HEK293T (cell line): ENCODE data around the gene SYT11.

Experiments
- CTCF ChIA-PET: fragments of 350-600 bp; formaldehyde crosslinking; extraction: SDS; loops from one replicate; lab custom pipeline; 2021; ENCODE audit warnings: antibody characterized with exemption, inconsistent platforms; lab: Yijun Ruan, JAX
- POLR2A ChIA-PET: fragments of 350-600 bp; formaldehyde crosslinking; extraction: SDS; loops from one replicate; lab custom pipeline; 2020; ENCODE audit warnings: antibody characterized with exemption, inconsistent platforms; lab: Yijun Ruan, JAX
- DNase-seq: peaks from one replicate; pipeline ENCODE4 v3.0.0; 2012; ENCODE audit warnings: mixed read lengths; ENCODE audit errors: extremely low spot score
- ARNT ChIP-seq: fragments of 450-650 bp; IDR thresholded peaks from 2 replicates; pipeline ENCODE4 v1.6.1; 2017; ENCODE audit warnings: mild to moderate bottlenecking
- BHLHE40 ChIP-seq: fragments of 450-650 bp; IDR thresholded peaks from 2 replicates; pipeline ENCODE4 v1.6.1; 2016; ENCODE audit warnings: mild to moderate bottlenecking, moderate library complexity, borderline replicate concordance
- CTBP1 ChIP-seq: fragments of 450-650 bp; IDR thresholded peaks from 2 replicates; pipeline ENCODE4 v1.6.1; 2016; ENCODE audit warnings: borderline replicate concordance
- ELF4 ChIP-seq: fragments of 450-650 bp; IDR thresholded peaks from 2 replicates; pipeline ENCODE4 v1.6.1; 2017; ENCODE audit warnings: antibody characterized with exemption
- FOXA1 ChIP-seq: fragments of 450-650 bp; IDR thresholded peaks from 2 replicates; pipeline ENCODE4 v1.6.1; 2016; ENCODE audit warnings: mild to moderate bottlenecking
- FOXK2 ChIP-seq: fragments of 450-650 bp; IDR thresholded peaks from 2 replicates; pipeline ENCODE4 v1.6.1; 2016; ENCODE audit warnings: mild to moderate bottlenecking
- FOXM1 ChIP-seq: fragments of 450-650 bp; IDR thresholded peaks from 2 replicates; pipeline ENCODE4 v1.6.1; 2017; ENCODE audit warnings: mild to moderate bottlenecking, borderline replicate concordance
- HDGF ChIP-seq: fragments of 450-650 bp; IDR thresholded peaks from 2 replicates; pipeline ENCODE4 v1.6.1; 2017; ENCODE audit warnings: antibody characterized with exemption, borderline replicate concordance
- L3MBTL2 ChIP-seq: fragments of 450-650 bp; conservative IDR thresholded peaks from 2 replicates; pipeline ENCODE4 v1.6.1; 2016; ENCODE audit warnings: mild to moderate bottlenecking
- LEF1 ChIP-seq: fragments of 450-650 bp; IDR thresholded peaks from 2 replicates; pipeline ENCODE4 v1.6.1; 2017; ENCODE audit warnings: mild to moderate bottlenecking, borderline replicate concordance
- NFRKB ChIP-seq: fragments of 450-650 bp; IDR thresholded peaks from 2 replicates; pipeline ENCODE4 v1.6.1; 2016; ENCODE audit warnings: mild to moderate bottlenecking, moderate library complexity
- SP1 ChIP-seq: fragments of 450-650 bp; IDR thresholded peaks from 2 replicates; pipeline ENCODE4 v1.6.1; 2017
- SUZ12 ChIP-seq: fragments of 450-650 bp; IDR thresholded peaks from 2 replicates; pipeline ENCODE4 v1.6.1; 2016; ENCODE audit warnings: mild to moderate bottlenecking
- TARDBP ChIP-seq: fragments of 450-650 bp; IDR thresholded peaks from 2 replicates; pipeline ENCODE4 v1.6.1; 2016
- ZNF384 ChIP-seq: fragments of 450-650 bp; IDR thresholded peaks from 2 replicates; pipeline ENCODE4 v1.6.1; 2016
- TF ChIP-seq, protein P1 (sequence below): fragments of 450-650 bp; IDR thresholded peaks from 2 replicates; pipeline ENCODE4 v1.6.1; 2016

The SYT11 gene

DNA sequence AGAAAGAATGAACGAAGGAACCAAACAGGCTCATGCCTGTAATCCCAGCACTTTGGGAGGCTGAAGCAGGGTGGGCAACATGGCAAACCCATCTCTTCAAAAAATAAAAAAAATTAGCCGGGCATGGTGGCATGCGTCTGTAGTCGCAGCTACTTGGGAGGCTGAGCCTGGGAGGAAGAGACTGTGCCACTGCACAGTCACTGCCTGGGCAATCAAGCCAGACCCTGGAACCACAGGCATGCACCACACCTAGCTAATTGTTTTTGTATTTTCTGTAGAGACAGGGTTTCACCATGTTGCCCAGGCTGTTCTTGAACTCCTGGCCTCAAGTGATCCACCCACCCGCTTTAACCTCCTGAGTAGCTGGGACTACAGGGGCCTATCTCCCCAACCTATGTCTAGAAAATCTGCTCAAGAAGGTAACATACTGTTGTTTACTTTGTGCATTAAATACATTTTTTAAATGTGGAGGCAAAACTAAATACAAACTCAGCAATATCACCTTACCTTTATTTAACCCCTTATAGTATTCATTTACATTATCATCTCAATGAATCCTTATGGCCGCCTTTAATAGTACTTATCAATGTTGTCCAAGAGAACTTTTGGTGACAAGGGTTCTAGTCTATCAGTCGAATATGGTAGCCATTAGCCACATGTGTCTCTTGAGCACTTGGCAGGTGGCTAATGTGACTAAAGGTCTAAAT is 72.1 kb downstream of the SYT11 start:
- no peak for TF ChIP-seq FOXM1
- TF ChIP-seq BHLHE40: no peak
- TF ChIP-seq HDGF: no peak
- no peak for TF ChIP-seq L3MBTL2
- TF ChIP-seq SUZ12: no peak
- TF ChIP-seq ZNF384: no peak
- TF ChIP-seq FOXA1: no peak
- TF ChIP-seq SP1: no peak
- no peak for TF ChIP-seq ELF4
- no peak for TF ChIP-seq LEF1
- TF ChIP-seq ARNT: no peak
- no peak for TF ChIP-seq FOXK2
- no peak for TF ChIP-seq CTBP1
- TF ChIP-seq TARDBP: no peak
- TF ChIP-seq, protein P1, sequence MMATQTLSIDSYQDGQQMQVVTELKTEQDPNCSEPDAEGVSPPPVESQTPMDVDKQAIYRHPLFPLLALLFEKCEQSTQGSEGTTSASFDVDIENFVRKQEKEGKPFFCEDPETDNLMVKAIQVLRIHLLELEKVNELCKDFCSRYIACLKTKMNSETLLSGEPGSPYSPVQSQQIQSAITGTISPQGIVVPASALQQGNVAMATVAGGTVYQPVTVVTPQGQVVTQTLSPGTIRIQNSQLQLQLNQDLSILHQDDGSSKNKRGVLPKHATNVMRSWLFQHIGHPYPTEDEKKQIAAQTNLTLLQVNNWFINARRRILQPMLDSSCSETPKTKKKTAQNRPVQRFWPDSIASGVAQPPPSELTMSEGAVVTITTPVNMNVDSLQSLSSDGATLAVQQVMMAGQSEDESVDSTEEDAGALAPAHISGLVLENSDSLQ: no peak
- TF ChIP-seq NFRKB: no peak
- ChIA-PET CTCF (interaction anchor here (0.6 kb wide), 1 partner anchor 7 kb away, joined by 3 read pairs; no protein-coding TSS in a partner anchor), POLR2A (interaction anchor here (0.6 to 5.9 kb wide), 9 partner anchors 9 to 73 kb away, joined by 3 to 79 read pairs (median 7); partner anchors contain the start of genes ARHGEF2, GON4L and SYT11)
- DNase-seq: no peak

DNA sequence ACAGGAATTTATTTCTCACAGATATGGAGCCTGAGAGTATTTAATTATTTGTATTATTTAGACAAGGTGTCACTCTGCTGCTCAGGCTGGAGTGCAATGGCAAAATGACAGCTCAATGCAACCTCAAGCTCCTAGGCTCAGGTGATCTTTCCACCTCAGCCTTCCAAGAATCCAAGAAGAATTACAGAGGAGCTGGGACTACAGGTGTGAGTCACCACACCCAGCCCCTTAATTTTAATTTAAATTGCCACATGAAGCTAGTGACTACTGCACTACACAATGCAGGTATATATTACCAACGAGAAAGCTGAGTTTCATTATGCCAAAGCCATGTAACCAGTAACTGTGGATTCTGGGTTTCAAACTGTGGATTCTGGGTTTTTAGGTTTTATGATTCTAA is 72.7 kb downstream of the SYT11 start:
- ChIA-PET POLR2A (interaction anchor here (1.1 to 5.9 kb wide), 9 partner anchors 8 to 74 kb away, joined by 3 to 79 read pairs (median 11); partner anchors contain the start of genes ARHGEF2, GON4L and SYT11), CTCF (interaction anchor here (1.0 kb wide), 1 partner anchor 57 kb away, joined by 5 read pairs; no protein-coding TSS in a partner anchor)
- no peak for DNase-seq
- TF ChIP-seq HDGF: no peak
- TF ChIP-seq ELF4: no peak
- no peak for TF ChIP-seq TARDBP
- no peak for TF ChIP-seq FOXA1
- no peak for TF ChIP-seq ZNF384
- TF ChIP-seq BHLHE40: no peak
- no peak for TF ChIP-seq LEF1

DNA sequence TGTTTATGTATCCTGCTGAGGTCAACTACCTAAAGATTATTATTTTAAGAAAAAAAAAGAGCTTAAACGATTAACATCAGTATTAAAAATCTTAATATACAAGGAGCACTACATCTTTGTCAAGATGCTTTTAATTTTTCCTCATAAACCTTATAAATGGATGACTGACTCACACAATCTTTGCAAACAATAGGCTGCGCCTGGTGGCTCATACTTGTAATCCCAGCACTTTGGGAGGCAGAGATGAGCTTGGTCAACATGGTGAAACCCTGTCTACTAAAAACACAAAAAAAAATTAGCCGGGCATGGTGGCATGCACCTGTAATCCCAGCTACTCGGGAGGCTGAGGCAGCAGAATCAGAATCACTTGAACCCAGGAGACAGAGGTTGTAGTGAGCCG is 73.1 kb downstream of the SYT11 start:
- ChIA-PET POLR2A (interaction anchor here (1.2 to 5.9 kb wide), 8 partner anchors 11 to 74 kb away, joined by 3 to 79 read pairs (median 22); partner anchors contain the start of genes ARHGEF2, GON4L and SYT11), CTCF (interaction anchor here (0.6 to 1.0 kb wide), 2 partner anchors 11 to 57 kb away, joined by 3 to 5 read pairs; no protein-coding TSS in a partner anchor)
- DNase-seq: no peak
- TF ChIP-seq HDGF: no peak
- TF ChIP-seq, protein P1: no peak
- no peak for TF ChIP-seq L3MBTL2
- no peak for TF ChIP-seq SP1
- no peak for TF ChIP-seq CTBP1
- TF ChIP-seq ELF4: no peak
- no peak for TF ChIP-seq FOXM1
- TF ChIP-seq ZNF384: no peak
- TF ChIP-seq BHLHE40: no peak
- TF ChIP-seq LEF1: no peak
- no peak for TF ChIP-seq ARNT

DNA sequence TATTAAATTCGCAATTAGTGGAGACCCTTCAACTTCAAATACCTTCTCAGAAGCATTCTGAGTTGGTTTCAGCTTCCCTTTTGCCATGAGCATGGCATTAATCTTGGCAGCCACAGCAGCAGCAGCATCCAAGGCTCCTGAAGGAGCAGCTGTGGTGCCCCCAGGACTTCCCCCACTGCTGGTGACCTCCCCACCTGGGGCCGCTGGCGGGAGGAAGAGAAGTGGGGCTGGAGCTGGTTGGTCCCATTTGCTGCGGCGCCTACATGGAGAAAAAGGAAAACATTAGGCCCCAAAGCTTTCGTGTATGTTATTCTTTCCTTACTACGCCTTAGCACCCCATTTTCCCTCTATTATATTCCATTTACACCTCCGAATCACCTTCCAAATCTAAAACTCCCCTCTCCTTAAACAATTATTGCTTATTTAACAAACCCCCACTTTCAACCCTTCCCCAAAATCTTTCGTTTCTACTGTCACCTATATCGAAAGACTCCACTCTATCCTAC is 74.3 kb downstream of the SYT11 start:
- CTCF ChIA-PET: interaction anchor here (1.0 to 2.1 kb wide), 2 partner anchors 56 to 133 kb away, joined by 5 to 13 read pairs; no protein-coding TSS in a partner anchor
- POLR2A ChIA-PET: interaction anchor here (0.7 to 5.9 kb wide), 23 partner anchors 10 to 517 kb away, joined by 3 to 79 read pairs (median 10); partner anchors contain the start of genes ARHGEF2, GON4L and SYT11
- TF ChIP-seq FOXM1: no peak
- 0 out of 2 replicates have a peak, but pooled peaks have one; percentile 1 for TF ChIP-seq L3MBTL2
- TF ChIP-seq ZNF384: no peak
- no peak for TF ChIP-seq SP1
- no peak for TF ChIP-seq NFRKB
- no peak for TF ChIP-seq FOXA1
- no peak for TF ChIP-seq LEF1
- TF ChIP-seq ARNT: no peak
- no peak for DNase-seq

GRCh38 chr1:155934097-155934935 is 74.9 kb downstream of the SYT11 start, which contains the start of gene KHDC4:
TSS of gene KHDC4 (minus strand) at chr1:155934413. CDS start at chr1:155934373, 40 bp downstream.
- ChIA-PET CTCF (interaction anchor here (1.0 to 2.1 kb wide), 6 partner anchors 10 to 132 kb away, joined by 3 to 13 read pairs (median 4); no protein-coding TSS in a partner anchor), POLR2A (interaction anchor here (0.7 to 5.9 kb wide), 31 partner anchors 9 to 516 kb away, joined by 3 to 79 read pairs (median 6); partner anchors contain the start of genes ARHGEF2, GON4L and SYT11)
- TF ChIP-seq ELF4 (peak; percentile 99), FOXA1 (no peak), NFRKB (peak; percentile 97), L3MBTL2 (0 out of 2 replicates have a peak, but pooled peaks have one; percentile 3)
- TF ChIP-seq, protein P1: peak; percentile 99
- DNase-seq: peak; percentile 98
